K562 (cell line): ENCODE results near the gene XAB2.

Source experiments
- BRF1 ChIP-seq: IDR thresholded peaks from 3 replicates; pipeline ENCODE4 v1.6.1; 2011; ENCODE audit warnings: borderline replicate concordance, mild to moderate bottlenecking; ENCODE audit not compliant: insufficient read length; ENCODE audit errors: extremely low read depth
- EGR1 ChIP-seq: fragments of 450-650 bp; conservative IDR thresholded peaks from 2 replicates; pipeline ENCODE4 v1.6.1; 2017; ENCODE audit warnings: mild to moderate bottlenecking
- ELF1 ChIP-seq: fragments of 200-800 bp; sonication (Bioruptor generic); IDR thresholded peaks from 2 replicates; pipeline ENCODE4 v1.6.1; 2016; ENCODE audit warnings: missing genetic modification characterization, missing compliant biosample characterization
- ELF2 ChIP-seq: fragments of 250-450 bp; sonication (Bioruptor Pico); IDR thresholded peaks from 2 replicates; pipeline ENCODE4 v1.5.0; 2021; ENCODE audit warnings: mild to moderate bottlenecking
- FOS ChIP-seq: IDR thresholded peaks from 3 replicates; pipeline ENCODE4 v1.6.1; 2011; ENCODE audit not compliant: insufficient read length; ENCODE audit errors: extremely low read depth
- POLR2AphosphoS2 ChIP-seq: IDR thresholded peaks from 2 replicates; pipeline ENCODE4 v1.6.1; 2012; ENCODE audit warnings: low read length, improper control_type of control experiment
- POLR2AphosphoS5 ChIP-seq: IDR thresholded peaks from 2 replicates; pipeline ENCODE4 v1.6.1; 2011; ENCODE audit warnings: mild to moderate bottlenecking, low read depth, low read length, moderate library complexity; ENCODE audit not compliant: control insufficient read depth, insufficient read depth
- PTTG1 ChIP-seq: fragments of 450-650 bp; IDR thresholded peaks from 2 replicates; pipeline ENCODE4 v1.6.1; 2016; ENCODE audit warnings: low read depth, mild to moderate bottlenecking, missing genetic modification characterization, missing compliant biosample characterization
- RNF2 ChIP-seq: sonication (generic); IDR thresholded peaks from 2 replicates; pipeline ENCODE4 v1.6.1; 2016
- SMAD1 ChIP-seq: fragments of 150-350 bp; IDR thresholded peaks from 2 replicates; pipeline ENCODE4 v1.6.1; 2014; ENCODE audit warnings: low read length, low read depth; ENCODE audit not compliant: partially characterized antibody
- STAG1 ChIP-seq: sonication (generic); formaldehyde crosslinking; IDR thresholded peaks from 2 replicates; pipeline ENCODE4 v1.5.0; 2020; ENCODE audit warnings: missing genetic modification reagents, borderline replicate concordance
- TGIF2 ChIP-seq: sonication (generic); formaldehyde crosslinking; IDR thresholded peaks from 2 replicates; pipeline ENCODE4 v1.8.1; 2022; ENCODE audit warnings: mild to moderate bottlenecking, missing genetic modification reagents, moderate library complexity
- ZNF436 ChIP-seq: fragments of 250-450, 450-650 bp; sonication (Bioruptor Pico); formaldehyde crosslinking; IDR thresholded peaks from 2 replicates; pipeline ENCODE4 v1.7.0; 2020; ENCODE audit warnings: mild to moderate bottlenecking
- TF ChIP-seq, protein P1 (sequence below): sonication (generic); formaldehyde crosslinking; IDR thresholded peaks from 2 replicates; pipeline ENCODE4 v1.8.1; 2023; ENCODE audit warnings: mild to moderate bottlenecking, missing genetic modification reagents

DNA sequence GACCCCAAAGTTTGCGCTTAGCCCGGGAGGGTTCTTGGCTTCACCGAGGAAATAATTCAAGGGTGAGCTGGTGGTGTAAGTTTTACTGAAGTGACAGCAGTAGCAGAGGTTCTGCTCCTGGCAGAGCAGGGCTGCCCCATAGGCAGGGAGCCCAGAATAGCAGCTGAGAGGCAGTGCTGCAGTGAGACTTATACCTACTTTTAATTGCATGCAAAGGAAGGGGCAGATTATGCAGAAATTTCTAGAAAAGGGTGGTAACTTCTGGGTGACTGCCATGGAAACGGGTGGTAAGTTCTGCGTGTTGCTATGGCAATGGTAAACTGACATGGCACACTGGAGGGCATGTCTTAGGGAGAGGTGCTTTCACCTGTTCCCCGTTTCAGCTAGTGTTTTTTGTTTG, 51.2 kb downstream of the XAB2 start:
- no peak for TF ChIP-seq ELF2 (CRISPR knock-in tag)
- TF ChIP-seq POLR2AphosphoS2 = no peak
- no peak for TF ChIP-seq RNF2
- no peak for TF ChIP-seq TGIF2 (CRISPR knock-in tag)
- no peak for TF ChIP-seq SMAD1
- TF ChIP-seq POLR2AphosphoS5 = no peak
- no peak for TF ChIP-seq EGR1
- no peak for TF ChIP-seq PTTG1
- TF ChIP-seq STAG1 (CRISPR knock-in tag) = no peak
- TF ChIP-seq, protein P1, sequence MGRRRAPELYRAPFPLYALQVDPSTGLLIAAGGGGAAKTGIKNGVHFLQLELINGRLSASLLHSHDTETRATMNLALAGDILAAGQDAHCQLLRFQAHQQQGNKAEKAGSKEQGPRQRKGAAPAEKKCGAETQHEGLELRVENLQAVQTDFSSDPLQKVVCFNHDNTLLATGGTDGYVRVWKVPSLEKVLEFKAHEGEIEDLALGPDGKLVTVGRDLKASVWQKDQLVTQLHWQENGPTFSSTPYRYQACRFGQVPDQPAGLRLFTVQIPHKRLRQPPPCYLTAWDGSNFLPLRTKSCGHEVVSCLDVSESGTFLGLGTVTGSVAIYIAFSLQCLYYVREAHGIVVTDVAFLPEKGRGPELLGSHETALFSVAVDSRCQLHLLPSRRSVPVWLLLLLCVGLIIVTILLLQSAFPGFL (CRISPR knock-in tag) = no peak
- TF ChIP-seq FOS = no peak
- no peak for TF ChIP-seq ELF1 (tag)
- no peak for TF ChIP-seq ZNF436
- TF ChIP-seq BRF1 = no peak
